ENCODE data around the gene TMEM231.

DNA sequence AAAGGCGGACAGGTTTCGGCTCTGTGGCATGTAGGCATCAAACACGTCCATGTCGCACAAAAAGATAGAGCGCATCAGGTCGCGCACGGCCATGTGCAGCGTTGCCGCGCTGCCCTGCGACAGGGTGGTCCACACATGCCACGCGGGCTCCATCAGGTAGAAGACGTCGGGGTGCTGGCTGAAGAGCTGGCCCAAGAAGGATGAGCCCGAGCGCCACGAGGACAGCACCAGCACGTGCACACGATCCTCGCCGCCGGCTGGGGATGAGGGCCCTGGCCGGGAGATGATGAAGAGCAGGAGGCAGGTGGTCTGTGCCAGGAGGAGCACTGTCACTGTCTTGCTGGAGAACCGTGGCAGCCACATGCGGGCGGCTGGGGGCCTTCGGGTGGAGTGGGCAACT, 26.1 kb downstream of the TMEM231 start:
- TF ChIP-seq CTCF (IDR thresholded peaks at IDR 0.05): no peak
- no peak for TF ChIP-seq POLR2A (IDR thresholded peaks at IDR 0.05)
